ENCODE results near the gene DNAJB2.
"Not testable (repeated sequence)": the region's sequence is repeated elsewhere in the genome, so short reads cannot be mapped to it uniquely, and the experiment has no call there.

Gene DNAJB2

DNA sequence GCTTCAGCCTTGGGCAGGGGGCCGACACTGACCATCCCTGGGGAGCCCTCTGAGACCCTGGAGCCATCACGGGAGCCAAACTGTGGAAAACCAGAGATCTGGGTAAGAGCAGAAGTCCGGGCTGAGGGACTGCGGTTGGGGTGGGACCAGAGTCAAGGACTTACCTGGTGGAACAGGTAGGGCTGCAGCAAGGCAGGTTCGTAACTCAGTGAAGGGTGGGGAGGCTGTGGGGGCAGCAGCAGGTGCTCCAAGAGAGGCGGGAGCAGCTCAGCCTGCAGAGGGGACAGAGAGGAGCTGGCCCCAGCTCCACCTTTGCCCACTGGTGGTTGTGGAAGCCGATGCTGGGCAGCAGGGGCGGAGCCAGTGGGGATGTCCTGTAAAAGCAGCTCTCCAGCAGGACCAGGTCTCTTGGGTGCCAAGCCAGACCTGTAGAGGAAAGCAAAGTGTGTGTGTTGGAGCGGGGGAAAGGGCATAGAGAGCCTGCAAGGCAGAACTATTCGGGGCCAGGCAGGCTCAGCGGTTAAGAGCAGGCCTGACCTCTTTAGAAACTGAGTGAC is 23.3 kb downstream of the DNAJB2 start:
- no peak for DNase-seq (ENCODE audit: low read depth in 2 of 2)

DNA sequence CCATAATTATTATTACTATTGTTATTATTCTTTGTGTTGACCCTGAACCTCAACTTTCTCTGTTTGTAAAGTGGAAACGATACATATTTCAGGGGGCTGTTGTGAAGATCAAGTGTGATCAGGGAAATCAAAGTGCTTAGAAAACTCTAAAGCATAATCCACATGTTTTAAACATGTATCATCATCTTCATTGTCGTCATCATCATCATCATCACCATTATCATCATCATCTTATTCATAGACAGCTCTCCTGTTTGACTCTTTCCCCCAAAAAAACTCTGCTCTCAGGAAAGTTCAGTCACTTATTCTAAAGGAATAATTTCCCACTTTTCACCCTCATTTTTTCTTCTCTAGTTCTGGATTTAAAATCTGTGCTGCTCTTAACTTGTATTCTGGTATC is 25.1 kb downstream of the DNAJB2 start:
- DNase-seq (ENCODE audit: low read depth in 2 of 2) = no peak

DNA sequence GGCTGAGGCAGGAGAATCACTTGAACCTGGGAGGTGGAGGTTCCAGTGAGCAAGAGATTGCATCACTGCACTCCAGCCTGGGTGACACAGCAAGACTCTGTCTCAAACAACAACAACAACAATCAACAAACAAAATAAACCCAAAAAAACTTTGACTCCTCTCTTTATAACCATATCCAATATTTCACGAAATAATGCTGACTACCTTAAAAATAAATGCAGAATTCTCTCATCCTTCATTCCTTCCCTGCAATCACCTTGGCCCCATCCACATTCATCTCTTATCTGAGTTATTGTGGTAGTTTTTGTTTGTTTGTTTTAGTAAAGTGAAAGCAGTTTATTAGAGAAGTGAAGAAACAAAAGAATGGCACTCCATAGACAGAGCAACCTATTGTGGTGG is 26.9 kb downstream of the DNAJB2 start:
- DNase-seq (ENCODE audit: low read depth in 2 of 2) = no peak

DNA sequence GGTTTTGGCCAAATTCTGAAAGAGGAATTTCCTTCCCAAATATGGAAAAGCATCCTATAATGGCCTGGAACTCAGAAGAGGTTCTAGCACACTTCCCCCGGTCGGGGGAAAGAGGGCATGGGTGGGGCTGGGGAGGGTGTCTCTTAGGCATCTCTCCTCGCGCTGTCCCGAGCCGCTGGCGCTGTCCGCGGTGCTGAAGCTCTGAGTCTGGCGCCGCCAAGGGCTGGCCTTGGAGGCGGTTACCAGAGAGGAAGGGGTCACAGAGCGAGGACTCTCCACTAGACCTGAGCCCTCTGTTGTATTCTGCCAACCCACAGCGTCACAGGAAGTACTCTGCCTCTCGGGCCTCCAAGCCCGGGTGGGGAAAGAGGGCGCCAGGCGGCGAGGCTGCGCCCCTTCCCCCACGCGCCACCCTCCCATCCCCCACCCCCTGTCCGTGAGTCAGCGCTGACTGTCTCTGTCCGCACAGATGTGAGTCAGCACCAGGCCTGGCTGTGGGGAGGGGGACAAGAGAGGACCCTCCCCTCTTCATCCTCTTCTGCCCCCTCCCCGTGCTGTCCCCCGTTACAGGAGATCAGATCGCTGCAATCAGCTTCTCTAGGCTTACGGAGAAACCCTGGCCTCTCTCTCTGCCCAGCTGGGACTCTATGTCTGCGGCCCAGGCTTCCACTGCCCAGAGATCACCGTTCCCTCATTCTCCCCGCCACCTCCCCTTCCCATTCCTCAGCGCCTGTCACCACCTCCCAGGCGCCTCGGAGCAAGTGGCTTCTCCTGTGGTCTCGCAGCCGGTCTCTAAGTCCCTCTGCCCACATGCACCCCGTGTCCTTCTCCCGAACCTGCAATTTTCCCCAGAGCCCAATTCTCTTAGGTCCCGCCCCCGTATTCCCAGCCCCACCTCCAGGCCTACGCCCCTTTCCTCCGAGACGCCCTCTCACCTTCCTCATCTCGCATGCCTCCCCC is 29.3 kb downstream of the DNAJB2 start:
- peak in 1 of 2 donors; percentile 9 for DNase-seq (ENCODE audit: low read depth in 2 of 2)

DNA sequence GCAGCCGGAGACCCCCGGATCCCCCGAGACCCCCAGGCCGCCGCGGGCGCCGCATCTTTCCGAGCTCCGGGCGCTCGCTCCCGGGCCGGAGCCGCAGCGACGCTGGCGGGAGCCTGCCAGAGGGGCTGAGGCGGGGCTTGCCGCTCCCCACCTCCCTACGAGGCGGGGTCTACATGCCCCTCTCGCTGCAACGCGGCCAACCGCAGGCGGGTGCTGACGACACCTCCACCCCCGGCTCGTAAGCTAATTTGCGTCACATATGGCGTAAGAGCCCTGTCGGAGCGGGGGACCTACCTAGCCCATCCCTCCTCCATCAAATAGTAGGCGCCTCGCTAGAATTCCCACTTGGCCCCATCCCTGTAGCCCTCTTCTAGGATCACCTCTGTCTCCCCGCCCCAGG is 30.1 kb downstream of the DNAJB2 start, which contains the start of gene PTPRN:
PTPRN (minus strand) TSS at position 124 of the 400 bp plus-strand sequence; CDS start at position 55, 69 bp downstream.
- no peak for DNase-seq (ENCODE audit: low read depth in 2 of 2)

DNA sequence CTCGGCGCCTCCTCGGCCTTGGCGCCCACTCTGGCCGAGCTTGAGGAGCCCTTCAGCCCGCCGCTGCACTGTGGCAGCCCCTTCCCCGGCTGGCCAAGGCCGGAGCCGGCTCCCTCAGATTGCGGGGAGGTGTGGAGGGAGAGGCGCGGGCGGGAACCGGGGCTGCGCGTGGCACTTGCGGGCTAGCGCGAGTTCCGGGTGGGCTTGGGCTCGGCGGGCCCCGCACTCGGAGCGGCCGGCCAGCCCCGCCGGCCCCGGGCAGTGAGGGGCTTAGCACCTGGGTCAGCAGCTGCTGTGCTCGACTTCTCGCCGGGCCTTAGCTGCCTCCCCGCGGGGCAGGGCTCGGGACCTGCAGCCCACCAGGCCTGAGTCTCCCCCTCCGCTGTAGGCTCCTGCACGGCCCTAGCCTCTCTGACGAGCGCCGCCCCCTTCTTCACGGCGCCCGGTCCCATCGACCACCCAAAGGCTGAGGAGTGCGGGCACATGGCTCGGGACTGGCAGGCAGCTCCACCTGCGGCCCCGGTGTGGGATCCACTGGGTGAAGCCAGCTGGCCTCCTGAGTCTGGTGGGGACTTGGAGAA is 33.6 kb downstream of the DNAJB2 start:
- not testable (repeated sequence) for DNase-seq (ENCODE audit: low read depth in 2 of 2)

DNA sequence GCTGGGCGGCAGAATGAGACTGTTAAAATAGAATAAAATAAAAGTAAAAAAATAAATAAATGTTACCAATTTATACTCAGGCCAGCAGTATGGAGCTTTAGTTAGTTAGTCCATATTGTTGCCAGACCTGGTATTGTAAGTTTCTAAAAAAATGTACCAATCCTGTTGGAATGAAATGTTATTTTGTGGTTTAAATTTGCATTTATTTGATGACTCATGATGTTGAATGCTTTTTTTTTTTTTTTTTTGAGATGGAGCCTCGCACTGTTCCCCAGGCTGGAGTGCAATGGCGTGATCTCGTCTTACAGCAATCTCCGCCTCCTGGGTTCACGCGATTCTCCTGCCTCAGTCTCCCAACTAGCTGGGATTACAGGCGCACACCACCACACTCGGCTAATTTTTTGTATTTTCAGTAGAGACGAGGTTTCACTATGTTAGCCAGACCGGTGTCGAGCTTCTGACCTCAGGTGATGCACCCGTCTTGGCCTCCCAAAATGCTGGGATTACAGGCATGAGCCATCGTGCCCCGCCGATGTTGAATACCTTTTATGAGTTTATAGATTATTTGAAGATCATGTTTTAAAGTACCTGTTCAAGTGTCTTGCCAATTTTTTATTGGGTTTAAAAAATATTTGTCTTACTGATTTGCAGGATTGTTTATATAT is 35.8 kb downstream of the DNAJB2 start:
- no peak for DNase-seq (ENCODE audit: low read depth in 2 of 2)

DNA sequence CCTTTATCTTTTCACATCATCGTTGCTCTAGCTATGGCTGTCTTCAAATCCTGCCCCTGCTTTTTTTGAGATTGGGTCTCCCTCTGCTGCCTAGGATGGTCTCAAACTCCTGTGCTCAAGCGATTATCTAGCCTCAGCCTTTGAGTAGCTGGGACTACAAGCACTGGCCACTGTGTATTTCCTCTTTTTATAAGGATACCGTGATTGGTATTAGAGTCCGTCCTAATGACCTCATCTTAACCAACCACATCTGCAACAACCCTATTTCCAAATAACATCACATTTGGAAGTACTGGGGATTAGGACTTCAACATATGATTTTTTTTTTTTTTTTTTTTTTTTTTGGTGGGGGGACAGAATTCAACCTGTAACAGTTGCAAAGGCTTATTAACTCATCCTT is 44.3 kb downstream of the DNAJB2 start:
- no peak for DNase-seq (ENCODE audit: low read depth in 2 of 2)

DNA sequence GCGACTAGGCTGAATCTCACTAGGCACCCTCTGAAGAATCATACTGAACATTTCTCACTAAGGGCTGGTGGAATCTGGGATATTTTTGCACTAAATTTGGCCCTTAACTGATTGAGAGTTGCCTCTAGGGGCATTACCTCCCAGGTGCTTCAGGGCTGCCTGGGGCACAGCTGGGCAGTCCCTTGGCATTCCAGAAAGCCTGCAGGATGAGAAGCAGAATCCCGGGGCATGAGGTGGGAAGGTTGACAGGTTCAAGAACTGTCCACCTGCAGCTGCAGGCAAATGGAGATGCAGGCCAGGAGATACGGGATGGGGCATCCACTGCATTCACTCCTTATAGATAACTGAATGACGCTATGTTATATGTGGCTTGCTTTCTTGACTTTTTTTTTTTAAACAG is 46.0 kb downstream of the DNAJB2 start:
- DNase-seq (ENCODE audit: low read depth in 2 of 2) = no peak

DNA sequence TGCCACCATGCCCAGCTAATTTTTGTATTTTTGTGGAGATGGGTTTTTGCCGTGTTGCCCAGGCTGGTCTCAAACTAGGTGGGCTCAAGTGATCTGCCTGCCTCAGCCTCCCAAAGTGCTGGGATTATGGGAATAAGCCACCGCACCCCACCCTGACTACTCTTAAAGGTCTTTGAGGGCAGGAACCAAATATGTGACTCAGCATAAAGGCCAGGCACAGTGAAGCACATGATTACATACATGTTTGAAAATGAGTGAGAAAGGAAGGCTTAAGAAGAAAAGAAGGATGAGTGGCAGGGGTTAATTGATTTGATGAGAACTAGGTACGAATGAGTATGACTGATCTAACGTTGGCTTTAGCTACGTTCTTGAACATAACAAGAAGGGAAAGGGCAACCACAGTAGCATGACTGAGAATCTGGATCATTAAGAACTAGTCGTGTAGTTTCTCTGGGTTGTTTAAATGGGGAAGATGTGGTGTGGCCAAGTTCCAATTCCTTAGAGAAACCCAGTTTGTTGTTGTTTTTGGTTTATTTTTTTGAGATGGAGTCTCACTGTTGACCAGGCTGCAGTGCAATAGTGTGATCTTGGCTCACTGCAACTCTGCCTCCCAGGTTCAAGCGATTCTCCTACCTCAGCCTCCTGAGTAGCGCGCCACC is 46.6 kb downstream of the DNAJB2 start:
- no peak for DNase-seq (ENCODE audit: low read depth in 2 of 2)

DNA sequence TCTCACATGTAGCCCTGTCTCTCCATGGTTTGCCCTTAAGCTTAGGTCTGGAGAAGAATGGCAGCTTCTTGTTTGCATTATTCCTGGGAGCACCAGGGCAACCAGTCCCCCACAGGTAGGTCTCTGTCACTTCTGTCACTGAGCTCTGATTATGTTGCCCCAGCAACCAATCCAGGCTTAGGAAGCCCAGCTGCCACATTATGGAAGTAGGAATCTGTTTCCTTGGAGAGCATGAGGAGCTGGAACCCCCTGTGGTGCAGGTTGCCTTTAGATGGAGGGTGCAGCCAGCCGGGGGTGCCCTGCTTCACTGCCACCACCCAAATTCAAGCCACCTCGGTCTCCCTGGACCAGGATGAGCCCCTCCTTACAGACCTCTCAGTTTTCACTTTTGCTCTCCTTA is 48.6 kb downstream of the DNAJB2 start:
- no peak for DNase-seq (ENCODE audit: low read depth in 2 of 2)

DNA sequence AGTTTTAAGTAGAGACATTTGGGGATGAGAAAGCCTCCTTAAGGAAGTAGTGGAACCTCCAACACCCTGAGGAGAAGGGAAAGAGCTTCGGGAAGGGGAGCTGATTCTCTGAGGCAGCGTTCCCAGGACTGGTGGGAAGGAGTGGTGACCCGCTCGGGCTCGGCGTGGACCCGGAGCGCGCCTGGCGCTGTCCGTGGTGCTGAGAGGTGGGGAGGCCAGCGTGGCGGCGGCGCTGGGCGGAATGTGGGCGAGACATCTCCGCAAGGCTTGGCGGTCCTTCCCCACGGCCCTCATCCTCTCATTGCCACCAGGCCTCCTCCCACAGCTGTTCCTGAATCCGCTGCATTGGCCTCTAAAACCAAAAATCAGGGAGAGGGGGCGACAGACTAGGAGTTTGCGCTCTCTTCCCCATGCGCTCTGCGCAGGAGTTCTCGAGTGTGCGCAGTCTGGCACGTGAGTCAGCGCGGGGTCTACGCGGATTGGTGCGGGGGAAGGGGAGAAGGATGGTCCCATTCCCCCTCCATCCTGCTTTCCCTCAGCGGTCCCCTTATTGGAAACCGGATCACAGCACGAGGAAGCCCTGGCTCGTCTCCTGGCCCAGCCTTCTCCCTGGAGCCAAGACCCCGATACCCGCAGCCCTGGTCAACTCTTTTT is 52.5 kb downstream of the DNAJB2 start:
- no peak for DNase-seq (ENCODE audit: low read depth in 2 of 2)

DNA sequence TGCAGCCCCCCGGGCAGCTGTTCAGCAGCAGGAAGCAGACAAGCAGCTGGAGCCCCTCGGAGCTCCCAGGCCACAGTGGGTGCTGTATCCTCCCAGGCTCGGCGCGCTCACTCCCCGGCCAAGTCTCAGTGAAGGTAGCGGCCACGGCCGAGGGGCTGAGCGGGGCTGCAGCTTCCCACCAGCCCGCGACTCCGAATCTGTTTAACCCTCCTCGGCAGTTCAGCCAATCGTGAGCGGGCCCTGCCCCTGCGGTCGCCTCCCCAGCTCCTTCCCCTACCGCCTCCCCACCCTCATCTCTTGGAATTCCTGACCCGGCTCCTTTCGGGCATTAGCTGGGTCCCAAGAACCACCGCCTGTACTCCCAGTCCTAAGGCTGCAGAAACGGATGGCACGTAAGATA is 53.4 kb downstream of the DNAJB2 start, which contains the start of gene RESP18:
RESP18 (minus strand) TSS at position 203 of the 400 bp plus-strand sequence.
- DNase-seq (ENCODE audit: low read depth in 2 of 2) = no peak

DNA sequence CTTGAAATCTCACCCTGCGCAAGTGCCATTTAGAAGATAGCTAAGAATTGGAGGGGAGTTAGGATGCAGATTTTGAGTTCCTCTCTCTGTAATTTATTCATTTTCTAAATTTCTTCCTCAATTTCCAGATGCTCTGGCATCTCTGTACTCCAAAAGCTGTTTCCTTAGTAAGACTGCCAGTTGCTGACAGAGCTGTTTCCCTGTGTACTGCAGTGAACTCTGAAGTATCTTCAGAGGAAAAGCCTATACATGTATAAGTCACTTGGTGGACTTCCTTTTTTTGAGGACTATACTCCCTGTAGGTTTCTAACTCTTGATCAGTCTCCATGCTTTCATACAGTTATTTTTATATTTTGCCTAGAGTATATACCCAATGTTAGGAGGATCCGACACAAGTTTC is 54.9 kb downstream of the DNAJB2 start:
- DNase-seq (ENCODE audit: low read depth in 2 of 2) = no peak

DNA sequence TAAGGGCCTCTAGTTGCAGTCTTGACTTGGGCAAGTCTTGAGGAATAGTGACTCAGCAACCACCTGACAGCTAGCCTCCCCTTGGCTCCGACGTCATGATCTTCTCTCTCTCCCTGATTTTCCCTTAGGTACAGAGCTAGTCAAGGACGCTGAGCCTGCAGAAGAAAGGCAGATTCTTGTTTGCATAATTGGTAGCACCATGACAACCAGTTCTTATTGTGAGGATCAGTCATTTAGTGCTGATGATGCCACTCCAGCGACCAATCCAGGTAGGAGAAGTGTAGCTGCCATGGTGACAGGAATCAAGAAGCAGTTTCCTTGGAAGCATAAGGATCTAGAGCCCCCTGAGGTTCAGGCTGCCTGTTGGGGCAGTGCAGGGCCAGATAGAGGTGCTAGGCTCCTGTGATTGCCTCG is 56.2 kb downstream of the DNAJB2 start:
- no peak for DNase-seq (ENCODE audit: low read depth in 2 of 2)
